Measurements from ENCODE around the gene PRKD2. TPM values are rescaled to one million over a fixed set of nuclear protein-coding genes. Genes with fewer than 3 reads are reported as not detected.
A peak's percentile ranks its signal among the peaks of the same experiment; 100 is the strongest.

Gene PRKD2
- total RNA-seq, 1 experiment from 2014 or later, result 100 TPM

DNA sequence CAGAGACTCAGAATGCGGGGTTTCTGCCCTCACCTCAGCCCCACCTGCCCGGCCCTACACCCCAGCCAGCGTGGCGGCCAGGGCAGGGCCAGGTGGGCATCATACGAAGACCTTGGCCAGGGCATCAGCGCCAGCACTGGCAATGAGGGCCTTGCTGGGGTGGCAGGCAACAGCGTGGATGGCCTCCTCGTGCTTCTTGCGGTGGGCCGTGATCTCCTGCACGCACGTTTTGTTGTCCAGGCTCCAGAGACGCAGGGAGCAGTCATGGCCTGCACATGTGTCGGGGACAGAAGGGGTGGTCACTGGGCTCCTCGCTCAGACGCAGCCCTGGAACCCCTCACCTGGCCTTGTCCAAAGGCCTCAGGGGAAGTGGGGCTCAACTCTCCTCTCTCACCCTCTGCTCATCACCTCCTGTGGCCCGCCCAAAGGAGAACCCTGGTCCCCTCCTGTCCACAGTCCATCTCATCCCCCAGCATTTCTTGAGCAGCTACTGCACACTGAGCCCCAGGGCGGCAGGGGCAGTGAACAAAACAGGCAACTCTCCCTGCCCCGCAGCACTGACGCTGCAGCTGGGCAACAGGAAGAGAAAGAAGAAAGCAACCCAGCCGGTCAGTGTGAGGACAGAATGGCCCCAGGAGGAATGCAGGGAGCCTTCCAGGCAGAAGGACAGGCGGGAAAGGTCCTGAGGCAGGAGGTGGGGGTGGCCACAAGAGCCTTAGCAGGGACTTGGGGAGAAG is 3.8 kb upstream of the PRKD2 start (continued):
- TF ChIP-seq ESRRA (CRISPR knock-in tag; IDR thresholded peaks at IDR 0.05; ENCODE audit: borderline replicate concordance), result no peak
- no peak for TF ChIP-seq ZNF121 (CRISPR knock-in tag; IDR thresholded peaks at IDR 0.05)

DNA sequence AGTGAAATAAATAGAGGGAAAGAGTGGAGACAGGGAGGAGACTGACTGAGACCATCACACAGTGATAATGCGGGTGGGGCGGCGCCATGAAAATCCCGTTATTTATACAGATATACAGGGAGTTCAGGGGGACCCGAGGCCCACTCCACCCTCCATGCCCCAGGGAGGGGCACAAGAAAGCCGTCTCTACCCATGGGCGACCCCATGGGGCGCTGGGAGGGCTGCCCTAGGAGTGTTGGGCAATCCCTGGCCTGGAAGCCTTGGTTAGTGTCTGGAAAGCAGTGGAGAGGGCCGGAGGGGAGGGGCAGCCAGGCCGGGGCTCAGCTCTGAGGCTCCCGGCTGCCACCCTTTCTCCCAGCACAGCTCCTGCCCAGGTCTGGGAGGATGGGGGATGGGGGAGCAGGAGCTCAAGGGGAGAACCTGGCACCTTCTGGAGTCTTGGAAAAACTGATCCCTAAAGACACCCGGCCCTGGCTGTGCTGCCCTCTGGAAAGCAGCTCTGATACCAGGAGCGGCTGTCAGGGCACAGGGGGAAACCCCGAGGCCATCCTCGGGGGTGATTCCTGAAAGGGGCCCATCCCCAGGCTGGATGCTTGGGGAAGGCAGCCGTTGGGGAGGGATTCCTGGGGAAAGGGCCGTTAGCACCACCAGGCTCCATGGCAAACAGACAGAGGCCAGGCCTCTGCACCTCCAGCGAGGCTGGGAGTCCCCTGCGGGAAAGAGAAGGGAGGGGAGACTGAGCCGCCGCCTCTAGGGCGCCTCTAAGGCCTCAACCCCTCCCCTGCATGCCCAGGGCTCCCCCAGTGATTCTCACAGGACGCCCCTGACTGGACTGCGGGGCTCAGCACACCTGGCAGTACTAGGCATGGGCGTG is 3.0 kb upstream of the PRKD2 start:
- H3K4me3 Mint-ChIP-seq, result no peak overlapping the region
- no peaks in the 10 kb centered on the region for H3K27me3 Mint-ChIP-seq (ENCODE audit: low read depth)
- ATAC-seq, result no peak
- CTCF ChIA-PET, result interaction anchor here (1.1 kb wide), 1 partner anchor 9 kb away, joined by 4 read pairs; no protein-coding TSS in a partner anchor
- POLR2A ChIA-PET, result no interaction called here
- TF ChIP-seq, protein P1, sequence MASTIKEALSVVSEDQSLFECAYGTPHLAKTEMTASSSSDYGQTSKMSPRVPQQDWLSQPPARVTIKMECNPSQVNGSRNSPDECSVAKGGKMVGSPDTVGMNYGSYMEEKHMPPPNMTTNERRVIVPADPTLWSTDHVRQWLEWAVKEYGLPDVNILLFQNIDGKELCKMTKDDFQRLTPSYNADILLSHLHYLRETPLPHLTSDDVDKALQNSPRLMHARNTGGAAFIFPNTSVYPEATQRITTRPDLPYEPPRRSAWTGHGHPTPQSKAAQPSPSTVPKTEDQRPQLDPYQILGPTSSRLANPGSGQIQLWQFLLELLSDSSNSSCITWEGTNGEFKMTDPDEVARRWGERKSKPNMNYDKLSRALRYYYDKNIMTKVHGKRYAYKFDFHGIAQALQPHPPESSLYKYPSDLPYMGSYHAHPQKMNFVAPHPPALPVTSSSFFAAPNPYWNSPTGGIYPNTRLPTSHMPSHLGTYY (CRISPR knock-in tag; IDR thresholded peaks at IDR 0.05), result no peak
- no peak for TF ChIP-seq TCF7 (CRISPR knock-in tag; IDR thresholded peaks at IDR 0.05; ENCODE audit: low read depth)
- TF ChIP-seq ZNF138 (CRISPR knock-in tag; conservative IDR thresholded peaks at IDR 0.05), result no peak
- TF ChIP-seq SMAD4 (CRISPR knock-in tag; IDR thresholded peaks at IDR 0.05), result no peak
- no peak for TF ChIP-seq TP53 (CRISPR knock-in tag; IDR thresholded peaks at IDR 0.05)
- TF ChIP-seq TEAD1 (CRISPR knock-in tag; IDR thresholded peaks at IDR 0.05), result no peak
- TF ChIP-seq IRF2 (CRISPR knock-in tag; IDR thresholded peaks at IDR 0.05; ENCODE audit: borderline replicate concordance, low read depth), result no peak
- TF ChIP-seq, protein P2, sequence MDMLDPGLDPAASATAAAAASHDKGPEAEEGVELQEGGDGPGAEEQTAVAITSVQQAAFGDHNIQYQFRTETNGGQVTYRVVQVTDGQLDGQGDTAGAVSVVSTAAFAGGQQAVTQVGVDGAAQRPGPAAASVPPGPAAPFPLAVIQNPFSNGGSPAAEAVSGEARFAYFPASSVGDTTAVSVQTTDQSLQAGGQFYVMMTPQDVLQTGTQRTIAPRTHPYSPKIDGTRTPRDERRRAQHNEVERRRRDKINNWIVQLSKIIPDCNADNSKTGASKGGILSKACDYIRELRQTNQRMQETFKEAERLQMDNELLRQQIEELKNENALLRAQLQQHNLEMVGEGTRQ (CRISPR knock-in tag; IDR thresholded peaks at IDR 0.05), result no peak
- TF ChIP-seq, protein P3, sequence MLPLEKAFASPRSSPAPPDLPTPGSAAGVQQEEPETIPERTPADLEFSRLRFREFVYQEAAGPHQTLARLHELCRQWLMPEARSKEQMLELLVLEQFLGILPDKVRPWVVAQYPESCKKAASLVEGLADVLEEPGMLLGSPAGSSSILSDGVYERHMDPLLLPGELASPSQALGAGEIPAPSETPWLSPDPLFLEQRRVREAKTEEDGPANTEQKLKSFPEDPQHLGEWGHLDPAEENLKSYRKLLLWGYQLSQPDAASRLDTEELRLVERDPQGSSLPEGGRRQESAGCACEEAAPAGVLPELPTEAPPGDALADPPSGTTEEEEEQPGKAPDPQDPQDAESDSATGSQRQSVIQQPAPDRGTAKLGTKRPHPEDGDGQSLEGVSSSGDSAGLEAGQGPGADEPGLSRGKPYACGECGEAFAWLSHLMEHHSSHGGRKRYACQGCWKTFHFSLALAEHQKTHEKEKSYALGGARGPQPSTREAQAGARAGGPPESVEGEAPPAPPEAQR (CRISPR knock-in tag; IDR thresholded peaks at IDR 0.05), result no peak
- TF ChIP-seq TEAD4 (CRISPR knock-in tag; IDR thresholded peaks at IDR 0.05), result no peak
- TF ChIP-seq ESRRA (CRISPR knock-in tag; IDR thresholded peaks at IDR 0.05; ENCODE audit: borderline replicate concordance), result no peak
- no peak for TF ChIP-seq NFATC4 (CRISPR knock-in tag; IDR thresholded peaks at IDR 0.05)
- TF ChIP-seq, protein P4, sequence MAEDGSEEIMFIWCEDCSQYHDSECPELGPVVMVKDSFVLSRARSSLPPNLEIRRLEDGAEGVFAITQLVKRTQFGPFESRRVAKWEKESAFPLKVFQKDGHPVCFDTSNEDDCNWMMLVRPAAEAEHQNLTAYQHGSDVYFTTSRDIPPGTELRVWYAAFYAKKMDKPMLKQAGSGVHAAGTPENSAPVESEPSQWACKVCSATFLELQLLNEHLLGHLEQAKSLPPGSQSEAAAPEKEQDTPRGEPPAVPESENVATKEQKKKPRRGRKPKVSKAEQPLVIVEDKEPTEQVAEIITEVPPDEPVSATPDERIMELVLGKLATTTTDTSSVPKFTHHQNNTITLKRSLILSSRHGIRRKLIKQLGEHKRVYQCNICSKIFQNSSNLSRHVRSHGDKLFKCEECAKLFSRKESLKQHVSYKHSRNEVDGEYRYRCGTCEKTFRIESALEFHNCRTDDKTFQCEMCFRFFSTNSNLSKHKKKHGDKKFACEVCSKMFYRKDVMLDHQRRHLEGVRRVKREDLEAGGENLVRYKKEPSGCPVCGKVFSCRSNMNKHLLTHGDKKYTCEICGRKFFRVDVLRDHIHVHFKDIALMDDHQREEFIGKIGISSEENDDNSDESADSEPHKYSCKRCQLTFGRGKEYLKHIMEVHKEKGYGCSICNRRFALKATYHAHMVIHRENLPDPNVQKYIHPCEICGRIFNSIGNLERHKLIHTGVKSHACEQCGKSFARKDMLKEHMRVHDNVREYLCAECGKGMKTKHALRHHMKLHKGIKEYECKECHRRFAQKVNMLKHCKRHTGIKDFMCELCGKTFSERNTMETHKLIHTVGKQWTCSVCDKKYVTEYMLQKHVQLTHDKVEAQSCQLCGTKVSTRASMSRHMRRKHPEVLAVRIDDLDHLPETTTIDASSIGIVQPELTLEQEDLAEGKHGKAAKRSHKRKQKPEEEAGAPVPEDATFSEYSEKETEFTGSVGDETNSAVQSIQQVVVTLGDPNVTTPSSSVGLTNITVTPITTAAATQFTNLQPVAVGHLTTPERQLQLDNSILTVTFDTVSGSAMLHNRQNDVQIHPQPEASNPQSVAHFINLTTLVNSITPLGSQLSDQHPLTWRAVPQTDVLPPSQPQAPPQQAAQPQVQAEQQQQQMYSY (CRISPR knock-in tag; IDR thresholded peaks at IDR 0.05), result no peak
- TF ChIP-seq ATF1 (CRISPR knock-in tag; IDR thresholded peaks at IDR 0.05), result no peak
- TF ChIP-seq, protein P5, sequence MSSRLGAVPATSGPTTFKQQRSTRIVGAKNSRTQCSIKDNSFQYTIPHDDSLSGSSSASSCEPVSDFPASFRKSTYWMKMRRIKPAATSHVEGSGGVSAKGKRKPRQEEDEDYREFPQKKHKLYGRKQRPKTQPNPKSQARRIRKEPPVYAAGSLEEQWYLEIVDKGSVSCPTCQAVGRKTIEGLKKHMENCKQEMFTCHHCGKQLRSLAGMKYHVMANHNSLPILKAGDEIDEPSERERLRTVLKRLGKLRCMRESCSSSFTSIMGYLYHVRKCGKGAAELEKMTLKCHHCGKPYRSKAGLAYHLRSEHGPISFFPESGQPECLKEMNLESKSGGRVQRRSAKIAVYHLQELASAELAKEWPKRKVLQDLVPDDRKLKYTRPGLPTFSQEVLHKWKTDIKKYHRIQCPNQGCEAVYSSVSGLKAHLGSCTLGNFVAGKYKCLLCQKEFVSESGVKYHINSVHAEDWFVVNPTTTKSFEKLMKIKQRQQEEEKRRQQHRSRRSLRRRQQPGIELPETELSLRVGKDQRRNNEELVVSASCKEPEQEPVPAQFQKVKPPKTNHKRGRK (CRISPR knock-in tag; IDR thresholded peaks at IDR 0.05; ENCODE audit: borderline replicate concordance), result no peak
- TF ChIP-seq, protein P6, sequence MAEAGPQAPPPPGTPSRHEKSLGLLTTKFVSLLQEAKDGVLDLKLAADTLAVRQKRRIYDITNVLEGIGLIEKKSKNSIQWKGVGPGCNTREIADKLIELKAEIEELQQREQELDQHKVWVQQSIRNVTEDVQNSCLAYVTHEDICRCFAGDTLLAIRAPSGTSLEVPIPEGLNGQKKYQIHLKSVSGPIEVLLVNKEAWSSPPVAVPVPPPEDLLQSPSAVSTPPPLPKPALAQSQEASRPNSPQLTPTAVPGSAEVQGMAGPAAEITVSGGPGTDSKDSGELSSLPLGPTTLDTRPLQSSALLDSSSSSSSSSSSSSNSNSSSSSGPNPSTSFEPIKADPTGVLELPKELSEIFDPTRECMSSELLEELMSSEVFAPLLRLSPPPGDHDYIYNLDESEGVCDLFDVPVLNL (CRISPR knock-in tag; IDR thresholded peaks at IDR 0.05; ENCODE audit: borderline replicate concordance, low read depth), result no peak
- TF ChIP-seq, protein P7, sequence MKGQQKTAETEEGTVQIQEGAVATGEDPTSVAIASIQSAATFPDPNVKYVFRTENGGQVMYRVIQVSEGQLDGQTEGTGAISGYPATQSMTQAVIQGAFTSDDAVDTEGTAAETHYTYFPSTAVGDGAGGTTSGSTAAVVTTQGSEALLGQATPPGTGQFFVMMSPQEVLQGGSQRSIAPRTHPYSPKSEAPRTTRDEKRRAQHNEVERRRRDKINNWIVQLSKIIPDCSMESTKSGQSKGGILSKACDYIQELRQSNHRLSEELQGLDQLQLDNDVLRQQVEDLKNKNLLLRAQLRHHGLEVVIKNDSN (CRISPR knock-in tag; IDR thresholded peaks at IDR 0.05), result no peak
- peaks cover 17% of the 10 kb centered on the region for H3K36me3 Mint-ChIP-seq
- peaks cover 14% of the 10 kb centered on the region for H3K4me1 Mint-ChIP-seq
- H3K9me3 Mint-ChIP-seq, result no peaks in the 10 kb centered on the region
- H3K27ac Mint-ChIP-seq, result peak overlapping the region; percentile 68; the same call in 1 of the 2 replicates
- no peak for DNase-seq (ENCODE audit: low spot score)
